Tibial artery (tissue), 4 donors: ENCODE results near the gene NDC80.

Experiments
- DNase-seq, 2 donors: peaks; one replicate each; pipeline ENCODE4 v3.0.0-alpha.2; 2019
- H3K27ac ChIP-seq, 2 donors: fragments of 200-600 bp; sonication (generic) in 1 of 2; 1 replicate in 1 of 2; 2 replicates in 1 of 2; pipeline ENCODE4 v1.5.1; 2018 to 2019; ENCODE audit warnings: mild to moderate bottlenecking in 1 of 2
- H3K27me3 ChIP-seq, 2 donors: fragments of 200-600 bp; sonication (generic) in 1 of 2; one replicate each; pipeline versions ENCODE4 v1.5.1 to v1.6.0; 2016 to 2019
- H3K36me3 ChIP-seq, 3 donors: fragments of 200-600 bp; sonication (generic) in 2 of 3; one replicate each; pipeline ENCODE4 v1.5.1; 2016 to 2019; ENCODE audit warnings: mild to moderate bottlenecking in 2 of 3
- H3K4me1 ChIP-seq, 4 donors: fragments of 200-600 bp; sonication (generic) in 2 of 4; 1 replicate in 3 of 4; 2 replicates in 1 of 4; pipeline ENCODE4 v1.5.1; 2016 to 2019
- H3K4me3 ChIP-seq, 2 donors: fragments of 200-600 bp; sonication (generic) in 1 of 2; 1 replicate in 1 of 2; 2 replicates in 1 of 2; pipeline ENCODE4 v1.5.1; 2018 to 2019; ENCODE audit warnings: mild to moderate bottlenecking in 2 of 2
- H3K9me3 ChIP-seq, 3 donors: fragments of 200-600 bp; sonication (generic) in 1 of 3; one replicate each; pipeline ENCODE4 v1.5.1; 2016 to 2019
- CTCF ChIP-seq, 2 experiments: fragments of 200-600 bp in 1 of 2; fragments of 450-650 bp in 1 of 2; IDR thresholded peaks; one replicate each; pipeline ENCODE4 v1.5.1; 2017 to 2019; ENCODE audit warnings: antibody characterized with exemption in 2 of 2, mild to moderate bottlenecking in 1 of 2, moderate library complexity in 1 of 2
- intact Hi-C: fragments of 100-400 bp; cut with DNase I; formaldehyde crosslinking; loops from one replicate; pipeline ENCODE4 v1.15.0; 2023; ENCODE audit warnings: low total_unique reads

The NDC80 gene

GRCh38 chr18:2654928-2655177, 83.5 kb downstream of the NDC80 start:
- DNase-seq: no peak
- Histone ChIP-seq H3K9me3 (no peaks in the 10 kb centered on the region), H3K27ac (peak overlapping the region; percentile 96 to 98), H3K4me1 (peaks cover 0 to 31% (median 13%) of the 10 kb centered on the region in 4 donors), H3K36me3 (no peaks in the 10 kb centered on the region), H3K4me3 (peak overlapping the region; percentile 83 to 94), H3K27me3 (peaks cover 0 to under 1% of the 10 kb centered on the region in 2 donors)
- intact Hi-C loops: loop anchor here (5.0 kb wide), 1 partner anchor 83 kb away; the partner anchor contains the start of genes METTL4 and NDC80
- TF ChIP-seq CTCF (IDR thresholded peaks at IDR 0.05): no peak

- intact Hi-C loops: no loop called here
Observed at GRCh38 chr18:2655178-2655953, 84.0 kb downstream of the NDC80 start, which contains the start of gene SMCHD1. TSS of gene SMCHD1 (plus strand) at chr18:2655726. CDS start at chr18:2656076, 350 bp downstream.

GRCh38 chr18:2655954-2656236, 84.5 kb downstream of the NDC80 start:
- H3K36me3 ChIP-seq: no peaks in the 10 kb centered on the region
- intact Hi-C loops: no loop called here
- peak overlapping the region; percentile 83 to 94 for H3K4me3 ChIP-seq
- peaks cover 0 to 31% (median 13%) of the 10 kb centered on the region in 4 donors for H3K4me1 ChIP-seq
- DNase-seq: peak in 1 of 2 donors; percentile 30
- H3K27me3 ChIP-seq: no peaks in the 10 kb centered on the region
- no peaks in the 10 kb centered on the region for H3K9me3 ChIP-seq
- H3K27ac ChIP-seq: peak overlapping the region; percentile 96 to 98
- TF ChIP-seq CTCF (IDR thresholded peaks at IDR 0.05): no peak

More at GRCh38 chr18:2655178-2655953, 84.0 kb downstream of the NDC80 start, which contains the start of gene SMCHD1:
- Histone ChIP-seq H3K27me3 (no peaks in the 10 kb centered on the region), H3K9me3 (no peaks in the 10 kb centered on the region), H3K27ac (peak within 1 kb of the TSS; percentile 96 to 98), H3K4me1 (peaks cover 0 to 31% (median 13%) of the 10 kb centered on the region in 4 donors), H3K36me3 (no peaks in the 10 kb centered on the region), H3K4me3 (peak within 1 kb of the TSS; percentile 83 to 94)
- TF ChIP-seq CTCF (IDR thresholded peaks at IDR 0.05): peak in 1 of 2 experiments; percentile 10
- DNase-seq: peak; percentile 86 to 93

- Histone ChIP-seq H3K4me1 (peaks cover 0 to 31% (median 13%) of the 10 kb centered on the region in 4 donors), H3K27me3 (no peaks in the 10 kb centered on the region), H3K9me3 (no peaks in the 10 kb centered on the region), H3K27ac (peak overlapping the region; percentile 96 to 98), H3K36me3 (no peaks in the 10 kb centered on the region), H3K4me3 (peak overlapping the region; percentile 83 to 94)
- TF ChIP-seq CTCF (IDR thresholded peaks at IDR 0.05): no peak
- peak; percentile 47 to 87 for DNase-seq
- intact Hi-C loops: no loop called here
Observed at GRCh38 chr18:2656237-2656980, 85.1 kb downstream of the NDC80 start.

GRCh38 chr18:2656981-2657512, 85.7 kb downstream of the NDC80 start:
- Histone ChIP-seq H3K27ac (peak overlapping the region; percentile 96 to 98), H3K4me1 (peaks cover 0 to 31% (median 13%) of the 10 kb centered on the region in 4 donors), H3K27me3 (no peaks in the 10 kb centered on the region), H3K9me3 (no peaks in the 10 kb centered on the region), H3K36me3 (no peaks in the 10 kb centered on the region), H3K4me3 (peak overlapping the region; percentile 83 to 94)
- TF ChIP-seq CTCF (IDR thresholded peaks at IDR 0.05): no peak
- no peak for DNase-seq
- intact Hi-C loops: no loop called here
